GM19467 (cell line): ENCODE data around the gene CHAF1A.

ENCODE experiments used
- ATAC-seq: cut with Tn5 transposase; IDR thresholded peaks from one replicate; pipeline ENCODE4 v1.9.1; 2021; ENCODE audit warnings: mild to moderate bottlenecking, moderate library complexity; ENCODE audit not compliant: unreplicated experiment

The CHAF1A gene

GRCh38 chr19:4431808-4432674 lies 29.6 kb downstream of the CHAF1A start:
- no peak for ATAC-seq

- no peak for ATAC-seq
These were observed 30.6 kb downstream of the CHAF1A start for GRCh38 chr19:4432918-4433506.

GRCh38 chr19:4434391-4434790 lies 32.0 kb downstream of the CHAF1A start:
- no peak for ATAC-seq

DNA sequence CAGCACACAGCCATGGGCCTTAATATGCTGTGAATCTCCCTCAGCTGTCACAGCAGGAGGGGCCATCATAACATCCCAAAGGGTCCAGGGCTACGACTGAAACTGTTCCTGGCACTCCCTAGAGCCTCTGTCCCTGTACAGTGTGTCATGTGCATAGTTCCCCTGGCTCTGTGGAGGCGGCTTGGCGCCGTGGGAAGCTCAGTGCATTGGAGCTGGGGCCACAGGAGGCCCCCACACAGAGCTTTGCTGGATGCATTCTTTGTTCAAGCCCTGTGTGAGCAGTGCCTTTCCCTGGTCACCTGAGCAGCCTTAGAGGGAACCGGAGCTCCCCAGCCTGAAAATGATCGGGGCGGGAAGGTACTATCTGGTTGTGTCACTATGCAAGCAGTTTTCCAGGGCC lies 33.8 kb downstream of the CHAF1A start:
- no peak for ATAC-seq

- no peak for ATAC-seq
These were observed 34.7 kb downstream of the CHAF1A start for GRCh38 chr19:4437103-4437502.

- no peak for ATAC-seq
These were observed 36.8 kb downstream of the CHAF1A start for GRCh38 chr19:4439243-4439642.

GRCh38 chr19:4441994-4442818 lies 39.8 kb downstream of the CHAF1A start:
- ATAC-seq: no peak

DNA sequence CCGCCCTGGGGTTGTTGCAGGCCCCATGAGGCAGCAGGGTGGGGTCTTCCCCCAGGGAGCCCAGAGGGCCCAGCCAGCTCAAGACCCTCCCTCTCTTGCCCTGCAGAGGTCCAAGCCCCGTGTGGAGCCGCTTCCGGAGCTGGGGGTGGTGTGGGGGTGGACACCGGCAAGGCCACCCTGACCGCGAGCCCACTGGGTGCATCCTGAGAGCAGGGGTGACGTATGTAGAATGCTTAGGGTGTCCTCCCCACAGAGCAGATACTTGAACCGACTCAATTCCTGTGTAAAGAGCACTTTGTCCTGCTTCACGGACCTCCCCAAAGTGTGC lies 40.3 kb downstream of the CHAF1A start:
- ATAC-seq: no peak

GRCh38 chr19:4443188-4443587 lies 40.7 kb downstream of the CHAF1A start:
- ATAC-seq: no peak

- ATAC-seq: no peak
These were observed 41.7 kb downstream of the CHAF1A start for GRCh38 chr19:4443966-4444764.

DNA sequence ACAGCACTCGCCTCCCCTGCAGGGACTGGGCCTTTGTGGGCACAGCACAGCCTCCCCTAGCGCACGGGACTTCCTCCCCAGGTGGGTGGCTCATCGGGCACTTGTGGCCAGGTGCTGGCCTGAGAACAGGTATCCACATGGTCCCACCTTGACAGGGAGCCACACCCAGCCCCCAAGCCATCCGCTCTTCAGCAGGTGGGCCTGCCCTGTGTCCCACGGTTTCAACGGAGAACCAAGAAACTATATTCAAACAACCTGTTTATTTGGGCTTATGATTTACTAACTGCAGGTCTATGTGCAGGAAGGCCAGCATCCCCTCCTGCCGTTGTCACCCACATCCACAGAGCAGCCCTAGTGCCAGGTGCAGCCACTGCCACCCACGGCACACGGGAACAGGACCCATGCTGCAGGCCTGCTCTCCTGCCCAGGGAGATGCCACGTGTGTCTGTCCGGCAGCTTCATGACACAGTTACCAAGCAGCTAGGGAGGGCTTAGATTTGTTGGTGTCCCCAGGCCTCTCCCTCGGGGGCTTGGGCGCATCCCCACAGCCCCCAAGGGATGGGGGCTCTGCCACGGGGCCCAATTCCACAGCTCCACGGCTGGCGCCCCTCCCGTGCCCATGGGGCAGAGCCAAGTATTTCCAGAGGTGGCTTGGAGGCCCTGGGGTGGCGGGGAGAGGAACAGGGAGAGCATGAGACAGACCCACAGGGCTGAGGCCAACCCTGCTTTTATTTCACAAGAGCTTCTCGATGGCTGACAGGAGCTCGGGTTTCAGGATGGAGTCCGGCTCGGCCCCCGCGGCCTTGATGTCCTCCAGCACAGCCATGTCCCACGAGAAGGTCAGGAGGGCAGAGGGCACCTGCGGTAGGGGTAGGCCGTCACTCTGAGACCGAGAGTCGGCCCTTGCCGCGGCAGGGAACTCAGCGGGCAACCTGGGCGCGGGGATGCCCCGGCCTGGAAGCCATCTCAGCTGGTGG lies 42.6 kb downstream of the CHAF1A start:
- ATAC-seq: no peak

DNA sequence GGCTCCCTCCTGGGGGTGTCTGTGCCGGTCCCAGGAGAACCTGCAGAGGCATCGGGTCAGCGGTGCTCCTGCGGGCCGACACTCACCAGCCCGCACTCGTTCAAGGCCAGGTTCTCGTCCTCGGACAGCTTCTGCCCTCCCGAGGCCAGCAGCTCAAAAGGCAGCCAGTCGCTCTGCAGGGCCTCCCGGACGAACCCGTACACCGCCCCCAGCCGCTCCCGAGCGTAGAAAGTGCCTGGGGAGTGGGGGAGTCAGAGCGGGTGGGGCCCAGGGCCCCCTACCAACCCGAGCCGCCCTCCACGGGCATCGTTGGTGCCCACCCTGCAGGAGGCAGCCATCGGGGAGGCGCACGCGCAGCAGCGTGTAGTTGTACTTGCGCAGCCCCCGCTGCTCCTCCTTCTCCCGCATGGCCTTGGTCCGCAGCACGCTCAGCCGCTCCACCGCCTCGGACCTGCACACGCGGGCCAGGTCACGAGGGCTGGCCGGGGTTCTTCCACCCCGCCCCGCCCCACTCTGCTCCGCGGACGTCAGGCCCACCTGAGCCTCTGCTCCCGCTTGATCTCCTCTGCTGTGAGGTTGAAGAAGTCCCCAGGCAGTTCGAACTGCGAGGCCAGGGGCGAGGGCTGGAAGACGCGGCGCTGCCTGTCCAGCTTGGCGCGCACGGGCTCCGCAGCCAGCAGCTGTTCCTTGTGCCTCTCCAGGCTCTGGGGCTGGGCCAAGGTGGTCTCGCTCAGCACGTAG lies 43.7 kb downstream of the CHAF1A start:
- no peak for ATAC-seq

GRCh38 chr19:4446704-4447200 lies 44.3 kb downstream of the CHAF1A start:
- ATAC-seq: no peak

DNA sequence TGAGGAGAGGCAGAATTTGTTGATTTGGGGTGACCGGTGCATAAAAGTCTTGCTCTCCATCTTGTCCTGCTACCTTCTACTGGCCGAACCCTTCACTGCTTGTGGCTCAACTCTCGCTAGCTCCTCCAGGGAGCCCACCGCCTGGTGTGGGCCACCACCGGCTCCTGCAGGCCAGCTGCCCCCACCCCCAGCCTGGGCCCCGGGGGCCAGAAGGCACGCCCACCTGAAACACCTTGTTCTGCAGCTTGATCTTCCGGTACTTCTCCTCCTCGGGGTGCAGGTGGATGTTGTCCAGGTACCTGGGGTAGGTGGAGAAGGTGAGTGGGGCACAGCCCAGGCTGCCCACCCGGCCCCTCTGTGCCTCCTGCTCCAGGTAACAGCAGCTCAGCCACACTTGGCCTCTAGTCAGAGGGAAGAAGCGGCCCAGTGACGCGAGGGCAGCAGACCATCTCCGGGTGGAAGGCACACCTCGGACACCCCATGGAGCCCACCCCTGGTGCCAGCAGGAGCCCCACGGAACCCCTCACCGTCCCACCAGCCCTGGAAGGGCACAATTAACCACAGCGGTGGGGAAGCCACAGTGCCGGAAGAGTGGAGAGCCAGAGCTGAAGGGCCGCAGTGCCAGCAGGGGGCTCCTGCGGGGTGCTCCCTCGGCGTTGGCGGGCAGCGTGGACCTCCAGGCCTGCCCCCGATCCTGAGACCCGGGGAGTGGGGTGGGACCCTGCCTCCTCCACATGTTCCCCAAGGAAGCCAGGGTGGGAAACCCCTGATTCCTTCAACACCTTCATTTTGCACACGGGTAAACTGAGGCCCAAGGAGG lies 45.1 kb downstream of the CHAF1A start:
- no peak for ATAC-seq

GRCh38 chr19:4448147-4448985 lies 45.9 kb downstream of the CHAF1A start:
- ATAC-seq: no peak

GRCh38 chr19:4449022-4449638 lies 46.7 kb downstream of the CHAF1A start:
- no peak for ATAC-seq

DNA sequence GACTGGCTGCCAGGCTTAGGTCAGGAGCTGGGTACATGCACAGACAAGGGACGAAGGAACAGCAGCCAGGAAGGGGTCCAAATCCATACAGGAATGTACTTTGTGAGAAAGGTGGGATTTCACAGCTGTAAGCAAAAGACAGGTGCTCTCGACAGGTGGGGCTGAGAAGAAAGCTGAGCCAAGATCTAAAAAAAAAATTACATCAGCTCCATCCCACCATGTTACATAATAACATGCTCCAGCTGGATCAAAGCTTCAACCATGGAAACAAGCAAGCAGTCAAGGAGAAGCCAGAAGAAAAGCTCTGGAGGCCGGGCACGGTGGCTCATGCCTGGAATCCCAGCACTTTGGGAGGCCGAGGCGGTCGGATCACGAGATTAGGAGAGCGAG lies 47.2 kb downstream of the CHAF1A start:
- ATAC-seq: no peak
